ENCODE measurements around the gene HACL1.

The HACL1 gene

DNA sequence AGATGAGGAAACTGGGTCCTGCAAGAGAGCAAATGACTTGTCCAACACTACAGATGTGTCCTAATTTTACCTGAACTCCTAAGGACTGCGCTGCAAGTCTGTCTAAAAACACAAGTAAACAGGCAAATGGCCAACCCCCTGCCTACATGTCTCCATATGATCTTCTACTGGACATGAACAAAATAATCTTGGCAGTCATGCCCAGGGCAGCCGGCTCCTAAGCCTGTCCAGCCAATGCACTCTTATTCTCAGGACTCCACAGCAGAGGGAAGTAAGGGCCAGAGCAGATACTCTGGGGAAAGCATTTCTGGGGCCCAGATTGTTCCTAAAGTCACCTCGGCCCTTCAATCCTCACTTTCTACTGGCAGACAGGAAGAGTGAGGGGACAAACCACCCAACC, 90.2 kb downstream of the HACL1 start:
- Mint-ChIP-seq H3K4me3 (no peak overlapping the region), H3K9me3 (no peaks in the 10 kb centered on the region), H3K36me3 (no peaks in the 10 kb centered on the region), H3K4me1 (peaks cover 4% of the 10 kb centered on the region), H3K27me3 (peaks cover 11% of the 10 kb centered on the region), H3K27ac (no peak overlapping the region)
- no peak for ATAC-seq
